HG03354 (cell line): ENCODE results near the gene RNASEH2A.

ENCODE experiments used
- ATAC-seq: cut with Tn5 transposase; IDR thresholded peaks from one replicate; pipeline ENCODE4 v1.9.1; 2021; ENCODE audit warnings: mild to moderate bottlenecking; ENCODE audit not compliant: unreplicated experiment, poor library complexity, severe bottlenecking

The RNASEH2A gene

DNA sequence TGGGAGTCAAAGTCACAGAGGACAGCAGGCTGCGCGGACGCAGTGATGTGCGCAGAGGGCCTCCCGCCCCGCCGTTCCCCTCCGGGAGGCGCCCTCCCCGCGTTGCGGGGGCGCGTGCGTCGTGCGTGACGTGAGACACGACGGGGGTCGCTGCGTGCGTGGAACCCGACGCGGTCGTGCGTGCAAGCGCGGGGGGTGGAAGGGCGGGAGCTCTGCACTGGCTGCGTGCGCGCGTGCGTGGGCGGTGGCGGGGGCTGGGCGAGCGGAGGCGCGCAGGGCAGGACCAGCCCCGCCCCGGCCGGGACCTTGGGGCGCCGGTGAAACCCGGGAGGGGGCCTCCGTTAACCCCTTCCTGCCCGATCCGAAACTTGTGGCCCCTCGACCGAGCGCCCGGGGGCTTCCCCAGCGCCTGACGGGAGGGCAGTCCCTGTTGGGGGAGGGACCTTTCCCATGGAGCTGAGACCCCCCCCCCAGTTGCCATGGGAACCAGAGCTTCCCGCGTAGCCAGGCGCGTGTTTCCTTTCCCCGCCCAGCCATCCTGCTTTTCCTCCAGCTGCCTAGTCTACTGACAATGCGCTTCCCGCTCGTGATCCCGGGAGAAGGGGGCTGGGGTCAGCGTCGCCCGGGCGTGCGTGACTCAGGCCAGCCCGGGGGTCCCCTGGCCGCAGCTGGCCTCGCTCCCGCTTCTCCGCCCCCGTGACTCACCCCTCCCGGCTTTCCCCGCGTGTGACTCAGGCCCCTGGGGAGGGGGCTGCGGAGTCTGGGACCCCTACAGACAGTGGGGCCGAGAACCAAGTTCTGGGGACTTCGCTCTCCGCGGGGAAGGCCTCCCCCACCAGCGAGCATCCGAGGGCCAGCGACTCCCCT lies 23.7 kb upstream of the RNASEH2A start:
- ATAC-seq: no peak

DNA sequence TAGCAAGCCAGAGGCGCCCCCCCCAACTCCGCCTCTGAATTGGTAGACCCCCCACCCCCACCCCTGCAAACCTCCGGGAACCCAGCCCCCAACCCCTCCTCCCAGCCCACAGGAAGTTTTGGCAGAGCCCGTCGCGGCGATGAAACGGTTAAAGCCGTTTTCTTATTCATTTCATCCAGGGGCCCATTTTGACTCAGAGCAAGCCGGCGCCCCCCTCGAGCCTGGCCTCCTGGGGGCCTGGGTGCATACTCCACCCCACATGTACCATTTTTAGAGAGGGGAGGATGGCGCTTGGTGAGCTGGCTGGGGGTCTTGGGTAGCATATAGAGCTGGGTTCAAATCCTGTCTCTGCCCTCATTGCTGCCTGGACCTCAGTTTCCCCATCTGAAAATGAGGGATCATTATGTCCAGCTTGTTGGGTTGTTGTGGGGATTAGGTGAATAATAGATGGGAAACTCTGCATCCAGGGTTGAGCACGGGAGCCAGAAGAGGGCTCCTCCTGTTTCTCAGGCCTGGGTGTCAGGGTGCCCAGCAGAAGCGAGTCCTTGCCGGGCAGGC lies 23.0 kb upstream of the RNASEH2A start:
- ATAC-seq: no peak

DNA sequence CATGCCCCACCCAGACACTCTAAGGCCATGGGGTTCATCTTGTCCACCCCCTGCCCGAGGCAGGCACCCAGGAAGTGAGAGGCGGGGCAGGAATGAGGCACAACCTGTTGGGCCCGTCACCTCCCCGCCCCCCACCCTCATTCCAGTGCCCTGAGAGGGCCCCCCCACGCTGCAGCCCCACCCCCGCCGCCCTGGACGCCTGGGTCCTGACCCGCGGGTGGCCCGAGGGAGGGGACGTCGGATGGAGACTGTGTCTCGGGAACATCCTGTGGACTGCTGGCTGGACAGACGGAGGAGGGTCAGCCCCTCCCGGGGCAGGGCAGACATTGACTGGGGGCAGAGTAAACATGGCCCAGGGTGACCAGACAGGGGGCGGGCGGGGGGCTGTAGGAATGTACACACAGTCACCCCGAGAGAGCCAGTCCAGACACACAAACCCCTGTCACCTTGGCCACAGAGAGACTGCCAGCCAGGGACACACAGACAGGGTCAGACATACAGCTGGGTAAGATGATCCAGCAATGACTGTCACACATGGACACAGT lies 22.5 kb upstream of the RNASEH2A start:
- ATAC-seq: no peak

- no peak for ATAC-seq
Measured at GRCh38 chr19:12784394-12784870, 22.0 kb upstream of the RNASEH2A start.

DNA sequence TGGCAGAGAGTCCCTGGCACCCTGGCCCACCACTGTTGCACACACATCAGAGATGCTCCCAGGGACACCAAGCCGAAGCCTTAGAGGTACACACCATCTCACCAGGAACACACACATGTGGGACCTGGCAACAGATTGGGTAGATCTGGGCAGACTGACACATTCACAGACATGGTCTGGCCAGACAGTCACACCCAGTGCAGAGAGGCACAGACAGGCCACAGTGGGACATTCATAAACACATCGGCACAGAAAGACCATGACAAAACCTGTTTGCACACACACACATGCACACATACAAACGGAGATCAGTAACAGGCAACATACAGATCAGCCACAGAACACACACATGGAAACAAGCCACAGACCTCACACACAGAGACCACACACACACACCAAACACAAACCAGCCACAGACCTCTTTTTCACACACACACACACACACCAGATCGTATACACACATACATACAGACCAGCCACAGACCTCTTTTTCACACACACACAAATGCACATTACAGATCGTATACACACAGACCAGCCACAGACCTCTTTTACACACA lies 21.4 kb upstream of the RNASEH2A start:
- no peak for ATAC-seq

- no peak for ATAC-seq
Measured at GRCh38 chr19:12785431-12786031, 20.9 kb upstream of the RNASEH2A start.

DNA sequence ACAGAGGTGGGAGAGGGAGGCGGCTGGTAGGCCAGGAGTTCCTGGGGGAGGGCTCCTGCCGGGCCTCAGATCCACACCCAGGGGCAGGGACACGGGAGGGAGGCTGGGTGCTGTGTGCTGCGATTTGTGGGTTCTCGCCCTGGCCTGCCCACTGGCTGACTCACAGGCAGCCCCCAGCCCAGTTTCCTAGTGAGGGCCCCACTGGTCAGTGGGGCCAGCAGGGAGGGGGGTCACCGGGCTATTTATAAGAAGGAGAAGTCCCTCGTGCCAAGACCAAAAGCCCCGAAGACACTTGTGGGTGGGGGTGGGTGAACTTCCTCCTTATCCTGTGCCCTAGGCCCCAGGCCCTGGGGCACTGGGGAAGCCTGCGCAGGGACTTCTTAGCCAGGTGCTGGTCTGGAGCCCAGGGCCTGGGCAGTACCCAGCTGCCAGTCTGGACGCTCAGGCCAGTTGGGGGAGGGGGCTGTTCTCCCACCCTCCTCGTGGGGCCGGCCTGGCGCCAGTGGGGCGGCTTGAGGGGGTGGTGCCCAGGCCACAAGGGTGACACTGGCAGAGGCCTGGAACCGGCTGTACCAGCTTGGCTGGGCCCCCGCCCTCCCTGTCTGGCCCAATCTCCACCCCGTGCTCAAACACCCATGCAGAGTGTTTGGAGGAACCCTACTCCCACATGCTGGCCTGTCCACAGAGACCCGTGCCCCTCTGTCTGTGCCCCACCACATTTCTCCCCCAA lies 20.1 kb upstream of the RNASEH2A start:
- no peak for ATAC-seq

GRCh38 chr19:12786952-12787351 lies 19.4 kb upstream of the RNASEH2A start:
- ATAC-seq: no peak

DNA sequence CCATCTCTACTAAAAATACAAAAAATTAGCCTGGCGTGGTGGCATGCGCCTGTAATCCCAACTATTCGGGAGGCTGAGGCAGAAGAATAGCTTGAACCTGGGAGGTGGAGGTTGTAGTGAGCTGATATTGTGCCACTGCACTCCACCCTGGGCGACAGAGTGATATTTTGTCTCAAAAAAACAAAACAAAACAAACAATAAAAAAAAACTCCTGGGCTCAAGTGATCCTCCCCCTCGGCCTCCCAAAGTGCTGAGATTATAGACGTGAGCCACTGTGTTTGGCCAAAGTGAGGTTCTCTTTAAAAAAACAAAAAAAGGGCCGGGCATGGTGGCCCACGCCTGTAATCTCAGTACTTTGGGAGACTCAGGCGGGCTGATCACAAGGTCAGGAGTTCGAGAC lies 18.9 kb upstream of the RNASEH2A start:
- no peak for ATAC-seq

DNA sequence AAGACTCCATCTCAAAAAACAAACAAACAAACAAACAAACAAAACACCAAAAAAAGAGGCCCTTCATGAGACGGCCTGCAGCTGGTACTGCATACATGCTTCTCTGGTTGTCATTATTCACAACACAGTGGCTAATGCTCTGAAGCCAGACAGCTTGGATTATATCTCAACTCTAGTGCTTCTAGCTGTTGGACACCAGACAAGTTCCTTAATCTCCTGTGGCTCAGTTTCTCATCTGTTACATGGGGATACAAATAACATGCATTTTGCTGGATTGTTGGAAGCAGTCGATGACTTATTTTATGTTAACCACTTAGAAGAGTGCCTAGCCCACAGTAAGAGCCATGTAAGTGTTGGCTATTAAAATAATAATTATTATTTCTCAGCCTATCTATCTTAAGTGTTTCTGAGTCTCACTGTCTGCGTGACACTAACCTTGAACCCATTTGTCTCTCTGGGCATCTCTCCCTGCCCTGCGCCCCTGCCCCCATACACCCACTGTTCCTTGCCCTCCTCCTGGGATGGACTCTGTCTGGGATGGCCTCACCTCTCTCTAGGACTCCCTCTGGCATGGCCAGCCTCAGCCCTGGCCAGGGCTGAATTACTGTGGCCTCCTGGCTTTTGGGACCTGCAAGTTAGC lies 18.2 kb upstream of the RNASEH2A start:
- no peak for ATAC-seq

GRCh38 chr19:12788682-12789097 lies 17.7 kb upstream of the RNASEH2A start:
- ATAC-seq: no peak

- peak; percentile 4 for ATAC-seq
Measured at GRCh38 chr19:12789098-12789903, 17.1 kb upstream of the RNASEH2A start.

GRCh38 chr19:12789904-12790619 lies 16.3 kb upstream of the RNASEH2A start:
- peak; percentile 47 for ATAC-seq

DNA sequence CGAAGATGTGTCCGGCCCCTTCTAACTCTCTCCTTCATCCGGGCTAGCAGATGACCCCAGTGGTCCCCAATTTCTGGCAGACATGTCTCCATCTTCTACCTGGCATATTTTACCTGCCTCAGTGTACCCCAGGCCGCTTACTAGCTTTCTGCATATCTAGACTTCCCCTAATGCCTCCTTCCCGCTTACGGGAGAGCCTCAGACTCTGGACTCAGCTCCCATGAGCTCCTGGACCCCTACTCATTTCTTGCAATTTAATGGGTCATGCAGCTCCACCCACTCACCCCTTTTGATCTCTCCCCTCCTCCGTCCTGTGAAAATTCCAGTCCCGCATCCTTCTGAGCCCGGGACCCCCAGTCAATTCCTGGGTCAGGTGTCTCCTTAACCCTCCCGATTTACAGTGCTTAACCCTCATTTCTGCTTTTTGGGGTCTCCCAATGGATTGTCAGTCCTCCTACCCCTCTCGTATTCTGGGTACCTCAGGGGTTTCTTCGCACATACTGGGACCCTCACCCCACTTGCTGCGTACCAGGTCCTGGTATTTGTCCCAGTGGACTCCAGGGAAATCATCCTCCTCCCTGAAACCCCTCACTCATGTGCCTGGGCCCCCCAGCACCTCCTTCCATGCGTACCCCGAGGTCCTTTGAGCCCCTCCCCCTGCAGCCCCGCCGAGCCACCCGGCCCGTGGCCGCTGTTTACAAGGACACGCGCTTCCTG lies 15.6 kb upstream of the RNASEH2A start:
- no peak for ATAC-seq

- peak; percentile 32 for ATAC-seq
Measured at GRCh38 chr19:12791345-12792050, 14.9 kb upstream of the RNASEH2A start, which contains the start of gene JUNB. TSS of gene JUNB (plus strand) at chr19:12791486. CDS start at chr19:12791772, 286 bp downstream.

DNA sequence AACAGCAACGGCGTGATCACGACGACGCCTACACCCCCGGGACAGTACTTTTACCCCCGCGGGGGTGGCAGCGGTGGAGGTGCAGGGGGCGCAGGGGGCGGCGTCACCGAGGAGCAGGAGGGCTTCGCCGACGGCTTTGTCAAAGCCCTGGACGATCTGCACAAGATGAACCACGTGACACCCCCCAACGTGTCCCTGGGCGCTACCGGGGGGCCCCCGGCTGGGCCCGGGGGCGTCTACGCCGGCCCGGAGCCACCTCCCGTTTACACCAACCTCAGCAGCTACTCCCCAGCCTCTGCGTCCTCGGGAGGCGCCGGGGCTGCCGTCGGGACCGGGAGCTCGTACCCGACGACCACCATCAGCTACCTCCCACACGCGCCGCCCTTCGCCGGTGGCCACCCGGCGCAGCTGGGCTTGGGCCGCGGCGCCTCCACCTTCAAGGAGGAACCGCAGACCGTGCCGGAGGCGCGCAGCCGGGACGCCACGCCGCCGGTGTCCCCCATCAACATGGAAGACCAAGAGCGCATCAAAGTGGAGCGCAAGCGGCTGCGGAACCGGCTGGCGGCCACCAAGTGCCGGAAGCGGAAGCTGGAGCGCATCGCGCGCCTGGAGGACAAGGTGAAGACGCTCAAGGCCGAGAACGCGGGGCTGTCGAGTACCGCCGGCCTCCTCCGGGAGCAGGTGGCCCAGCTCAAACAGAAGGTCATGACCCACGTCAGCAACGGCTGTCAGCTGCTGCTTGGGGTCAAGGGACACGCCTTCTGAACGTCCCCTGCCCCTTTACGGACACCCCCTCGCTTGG lies 14.1 kb upstream of the RNASEH2A start:
- ATAC-seq: no peak
